Pons (tissue), 1 donor: ENCODE results near the gene ZNF76.
"Not testable (repeated sequence)": the region's sequence is repeated elsewhere in the genome, so short reads cannot be mapped to it uniquely, and the experiment has no call there.

Source experiments
- DNase-seq: peaks from one replicate; pipeline ENCODE4 v3.0.0-alpha.2; 2016; ENCODE audit warnings: low spot score

The ZNF76 gene

GRCh38 chr6:35300848-35301247 lies 41.3 kb downstream of the ZNF76 start:
- peak; percentile 55 for DNase-seq

- DNase-seq, result peak; percentile 49
These were observed 43.2 kb downstream of the ZNF76 start for GRCh38 chr6:35302604-35303241.

GRCh38 chr6:35304299-35304698 lies 44.8 kb downstream of the ZNF76 start:
- no peak for DNase-seq

GRCh38 chr6:35305117-35305516 lies 45.6 kb downstream of the ZNF76 start:
- DNase-seq, result no peak

GRCh38 chr6:35307138-35307537 lies 47.6 kb downstream of the ZNF76 start:
- DNase-seq, result not testable (repeated sequence)

- not testable (repeated sequence) for DNase-seq
These were observed 49.0 kb downstream of the ZNF76 start for GRCh38 chr6:35308543-35308942.

- no peak for DNase-seq
These were observed 50.2 kb downstream of the ZNF76 start for GRCh38 chr6:35309611-35310264.

GRCh38 chr6:35310265-35310831 lies 50.8 kb downstream of the ZNF76 start:
- DNase-seq, result no peak

GRCh38 chr6:35311390-35312075 lies 52.0 kb downstream of the ZNF76 start:
- DNase-seq, result no peak

- DNase-seq, result no peak
These were observed 52.7 kb downstream of the ZNF76 start for GRCh38 chr6:35312076-35312800.

GRCh38 chr6:35312807-35313206 lies 53.3 kb downstream of the ZNF76 start:
- DNase-seq, result no peak

- no peak for DNase-seq
These were observed 58.1 kb downstream of the ZNF76 start for GRCh38 chr6:35317483-35318195.

- peak; percentile 62 for DNase-seq
These were observed 58.9 kb downstream of the ZNF76 start for GRCh38 chr6:35318196-35319171.

- no peak for DNase-seq
These were observed 60.0 kb downstream of the ZNF76 start for GRCh38 chr6:35319346-35320030.

GRCh38 chr6:35320031-35320410 lies 60.5 kb downstream of the ZNF76 start:
- DNase-seq, result no peak

- no peak for DNase-seq
These were observed 61.6 kb downstream of the ZNF76 start for GRCh38 chr6:35321091-35321490.

GRCh38 chr6:35327349-35328027 lies 68.0 kb downstream of the ZNF76 start:
- DNase-seq, result peak; percentile 50

- DNase-seq, result no peak
These were observed 68.7 kb downstream of the ZNF76 start for GRCh38 chr6:35328108-35328723.

GRCh38 chr6:35328965-35329364 lies 69.4 kb downstream of the ZNF76 start:
- not testable (repeated sequence) for DNase-seq
